Dendritic cell treated with granulocyte-macrophage colony-stimulating factor and Interleukin-4, amounts not matched to agents 40 ng/mL and 50 ng/mL, for 4 days (primary cell): ENCODE measurements around the gene TMEM255B.

Source experiments
- H3K27ac Mint-ChIP-seq: one replicate; pipeline ENCODE4 v1.8.0; 2022; ENCODE audit warnings: mild to moderate bottlenecking, mixed read lengths
- H3K27me3 Mint-ChIP-seq: one replicate; pipeline ENCODE4 v1.8.0; 2022; ENCODE audit warnings: mild to moderate bottlenecking, mixed read lengths
- H3K36me3 Mint-ChIP-seq: one replicate; pipeline ENCODE4 v1.8.0; 2022; ENCODE audit warnings: low read depth, mixed read lengths
- H3K4me1 Mint-ChIP-seq: one replicate; pipeline ENCODE4 v1.8.0; 2022; ENCODE audit warnings: low read depth, mixed read lengths
- H3K4me3 Mint-ChIP-seq: one replicate; pipeline ENCODE4 v1.8.0; 2022; ENCODE audit warnings: mild to moderate bottlenecking, moderate library complexity, mixed read lengths
- H3K9me3 Mint-ChIP-seq: one replicate; pipeline ENCODE4 v1.8.0; 2022; ENCODE audit warnings: mixed read lengths
- intact Hi-C: fragments of 100-400 bp; cut with micrococcal nuclease; formaldehyde crosslinking; loops from one replicate; pipeline ENCODE4 v1.15.0; 2022

Gene TMEM255B

GRCh38 chr13:113763254-113763653 is 4.2 kb downstream of the TMEM255B start:
- intact Hi-C loops: no loop called here
- Mint-ChIP-seq H3K9me3 (no peaks in the 10 kb centered on the region), H3K4me1 (peaks cover 34% of the 10 kb centered on the region), H3K36me3 (peaks cover 11% of the 10 kb centered on the region), H3K27ac (no peak overlapping the region), H3K4me3 (no peak overlapping the region), H3K27me3 (peaks cover 47% of the 10 kb centered on the region)

GRCh38 chr13:113763961-113764792 is 5.2 kb downstream of the TMEM255B start:
- H3K36me3 Mint-ChIP-seq: peaks cover 19% of the 10 kb centered on the region
- peaks cover 29% of the 10 kb centered on the region for H3K4me1 Mint-ChIP-seq
- no peak overlapping the region for H3K27ac Mint-ChIP-seq
- H3K4me3 Mint-ChIP-seq: no peak overlapping the region
- H3K9me3 Mint-ChIP-seq: no peaks in the 10 kb centered on the region
- H3K27me3 Mint-ChIP-seq: peaks cover 50% of the 10 kb centered on the region
- intact Hi-C loops: no loop called here

- no peak overlapping the region for H3K4me3 Mint-ChIP-seq
- H3K4me1 Mint-ChIP-seq: peaks cover 21% of the 10 kb centered on the region
- no peaks in the 10 kb centered on the region for H3K9me3 Mint-ChIP-seq
- no peak overlapping the region for H3K27ac Mint-ChIP-seq
- H3K27me3 Mint-ChIP-seq: peaks cover 46% of the 10 kb centered on the region
- H3K36me3 Mint-ChIP-seq: peaks cover 17% of the 10 kb centered on the region
- intact Hi-C loops: no loop called here
These were observed 6.0 kb downstream of the TMEM255B start for GRCh38 chr13:113764793-113765563.

GRCh38 chr13:113765564-113765910 is 6.5 kb downstream of the TMEM255B start:
- H3K36me3 Mint-ChIP-seq: peaks cover 22% of the 10 kb centered on the region
- H3K27ac Mint-ChIP-seq: no peak overlapping the region
- intact Hi-C loops: no loop called here
- H3K27me3 Mint-ChIP-seq: peaks cover 42% of the 10 kb centered on the region
- no peaks in the 10 kb centered on the region for H3K9me3 Mint-ChIP-seq
- peaks cover 16% of the 10 kb centered on the region for H3K4me1 Mint-ChIP-seq
- H3K4me3 Mint-ChIP-seq: no peak overlapping the region

GRCh38 chr13:113766035-113766800 is 7.2 kb downstream of the TMEM255B start:
- no peak overlapping the region for H3K4me3 Mint-ChIP-seq
- no peaks in the 10 kb centered on the region for H3K9me3 Mint-ChIP-seq
- H3K27me3 Mint-ChIP-seq: peaks cover 36% of the 10 kb centered on the region
- no peak overlapping the region for H3K27ac Mint-ChIP-seq
- intact Hi-C loops: no loop called here
- H3K36me3 Mint-ChIP-seq: peaks cover 22% of the 10 kb centered on the region
- H3K4me1 Mint-ChIP-seq: peaks cover 9% of the 10 kb centered on the region

GRCh38 chr13:113767366-113767765 is 8.3 kb downstream of the TMEM255B start:
- Mint-ChIP-seq H3K9me3 (no peaks in the 10 kb centered on the region), H3K4me3 (no peak overlapping the region), H3K4me1 (peaks cover 7% of the 10 kb centered on the region), H3K27me3 (peaks cover 25% of the 10 kb centered on the region), H3K27ac (no peak overlapping the region), H3K36me3 (peaks cover 22% of the 10 kb centered on the region)
- intact Hi-C loops: no loop called here

GRCh38 chr13:113768018-113768905 is 9.2 kb downstream of the TMEM255B start:
- no peaks in the 10 kb centered on the region for H3K9me3 Mint-ChIP-seq
- H3K27ac Mint-ChIP-seq: no peak overlapping the region
- intact Hi-C loops: no loop called here
- no peak overlapping the region for H3K4me3 Mint-ChIP-seq
- H3K27me3 Mint-ChIP-seq: peaks cover 18% of the 10 kb centered on the region
- H3K36me3 Mint-ChIP-seq: peaks cover 22% of the 10 kb centered on the region
- H3K4me1 Mint-ChIP-seq: peaks cover 7% of the 10 kb centered on the region

GRCh38 chr13:113769106-113769505 is 10.1 kb downstream of the TMEM255B start:
- intact Hi-C loops: no loop called here
- H3K9me3 Mint-ChIP-seq: no peaks in the 10 kb centered on the region
- H3K27ac Mint-ChIP-seq: no peak overlapping the region
- H3K4me3 Mint-ChIP-seq: no peak overlapping the region
- H3K36me3 Mint-ChIP-seq: peaks cover 22% of the 10 kb centered on the region
- peaks cover 12% of the 10 kb centered on the region for H3K27me3 Mint-ChIP-seq
- H3K4me1 Mint-ChIP-seq: peaks cover 7% of the 10 kb centered on the region

- peaks cover 4% of the 10 kb centered on the region for H3K4me1 Mint-ChIP-seq
- intact Hi-C loops: no loop called here
- H3K9me3 Mint-ChIP-seq: no peaks in the 10 kb centered on the region
- H3K4me3 Mint-ChIP-seq: no peak overlapping the region
- H3K36me3 Mint-ChIP-seq: peaks cover 22% of the 10 kb centered on the region
- no peak overlapping the region for H3K27ac Mint-ChIP-seq
- H3K27me3 Mint-ChIP-seq: peaks cover 12% of the 10 kb centered on the region
These were observed 10.9 kb downstream of the TMEM255B start for GRCh38 chr13:113769881-113770280.

GRCh38 chr13:113770441-113770840 is 11.4 kb downstream of the TMEM255B start:
- Mint-ChIP-seq H3K36me3 (peaks cover 22% of the 10 kb centered on the region), H3K4me1 (no peaks in the 10 kb centered on the region), H3K9me3 (no peaks in the 10 kb centered on the region), H3K4me3 (no peak overlapping the region), H3K27me3 (peaks cover 12% of the 10 kb centered on the region), H3K27ac (no peak overlapping the region)
- intact Hi-C loops: no loop called here

GRCh38 chr13:113770937-113771336 is 11.9 kb downstream of the TMEM255B start:
- intact Hi-C loops: no loop called here
- H3K4me3 Mint-ChIP-seq: no peak overlapping the region
- no peaks in the 10 kb centered on the region for H3K9me3 Mint-ChIP-seq
- peaks cover 9% of the 10 kb centered on the region for H3K27me3 Mint-ChIP-seq
- H3K36me3 Mint-ChIP-seq: peaks cover 22% of the 10 kb centered on the region
- no peak overlapping the region for H3K27ac Mint-ChIP-seq
- no peaks in the 10 kb centered on the region for H3K4me1 Mint-ChIP-seq

GRCh38 chr13:113771709-113772331 is 12.8 kb downstream of the TMEM255B start:
- intact Hi-C loops: no loop called here
- Mint-ChIP-seq H3K27ac (no peak overlapping the region), H3K36me3 (peaks cover 22% of the 10 kb centered on the region), H3K27me3 (peaks cover 4% of the 10 kb centered on the region), H3K4me1 (no peaks in the 10 kb centered on the region), H3K9me3 (no peaks in the 10 kb centered on the region), H3K4me3 (no peak overlapping the region)
